Measurements from ENCODE around the gene RRAD.
A peak's percentile ranks its signal among the peaks of the same experiment; 100 is the strongest.

The RRAD gene

DNA sequence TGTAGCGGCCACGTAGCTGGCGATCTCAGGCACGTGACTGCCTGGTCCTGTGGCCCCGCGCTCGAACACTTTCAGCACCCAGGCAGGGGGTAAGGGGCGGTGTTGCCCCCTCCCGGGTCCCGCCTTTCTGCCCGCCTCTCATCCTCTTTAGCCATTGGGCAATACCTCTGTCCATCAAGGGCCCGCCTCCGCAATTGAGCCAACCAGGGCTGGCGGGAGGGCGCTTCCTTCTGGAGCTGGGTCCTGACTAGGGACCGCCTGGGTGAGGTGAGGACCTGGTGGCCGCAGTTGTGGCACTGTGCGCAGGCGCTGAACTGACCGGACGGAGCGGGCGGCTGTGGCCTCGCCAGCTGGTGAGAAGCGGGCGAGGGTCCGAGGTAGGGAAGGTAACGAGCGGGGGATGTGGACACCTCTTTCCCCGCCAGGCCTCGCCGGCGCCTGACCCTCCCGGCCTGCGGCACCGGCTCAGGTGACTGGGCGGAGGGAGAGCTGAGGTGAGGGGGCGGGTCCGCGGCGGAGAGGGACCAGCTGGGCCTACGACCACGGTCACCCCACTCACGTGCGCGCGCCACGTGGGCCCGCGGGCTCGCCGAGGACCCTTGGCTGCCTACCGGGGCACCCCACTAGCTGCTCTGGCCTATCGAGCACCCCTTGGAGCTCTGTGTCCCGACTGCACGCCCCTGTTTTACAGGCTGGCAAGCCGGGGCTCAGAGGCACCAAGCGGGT is 44.9 kb downstream of the RRAD start, which contains the start of gene PDP2:
PDP2 (plus strand) TSS at position 228 of the 726 bp plus-strand sequence. CDS start 3,770 bp downstream, outside the sequence.
- DNase-seq: peak; percentile 40 to 97 (median 91)

DNA sequence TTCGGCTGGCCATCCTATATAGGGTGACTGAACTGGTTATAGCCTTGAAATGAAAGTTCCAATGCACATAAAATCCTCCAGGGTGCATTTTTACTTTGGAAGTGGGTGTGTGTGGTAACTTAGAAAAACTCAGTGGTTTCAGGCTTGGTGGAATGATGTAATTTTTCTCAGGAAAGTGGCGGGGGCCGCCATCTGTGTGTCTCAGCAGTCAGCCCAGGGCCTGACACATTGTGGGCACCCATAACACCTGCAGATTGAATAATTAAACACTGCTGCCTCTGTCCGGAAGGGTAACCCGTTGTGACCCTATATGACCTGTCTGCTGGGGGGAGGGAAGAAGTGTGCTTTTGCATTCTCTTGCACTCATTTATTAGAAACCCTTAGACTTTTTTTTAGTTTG is 47.3 kb downstream of the RRAD start:
- DNase-seq: no peak

DNA sequence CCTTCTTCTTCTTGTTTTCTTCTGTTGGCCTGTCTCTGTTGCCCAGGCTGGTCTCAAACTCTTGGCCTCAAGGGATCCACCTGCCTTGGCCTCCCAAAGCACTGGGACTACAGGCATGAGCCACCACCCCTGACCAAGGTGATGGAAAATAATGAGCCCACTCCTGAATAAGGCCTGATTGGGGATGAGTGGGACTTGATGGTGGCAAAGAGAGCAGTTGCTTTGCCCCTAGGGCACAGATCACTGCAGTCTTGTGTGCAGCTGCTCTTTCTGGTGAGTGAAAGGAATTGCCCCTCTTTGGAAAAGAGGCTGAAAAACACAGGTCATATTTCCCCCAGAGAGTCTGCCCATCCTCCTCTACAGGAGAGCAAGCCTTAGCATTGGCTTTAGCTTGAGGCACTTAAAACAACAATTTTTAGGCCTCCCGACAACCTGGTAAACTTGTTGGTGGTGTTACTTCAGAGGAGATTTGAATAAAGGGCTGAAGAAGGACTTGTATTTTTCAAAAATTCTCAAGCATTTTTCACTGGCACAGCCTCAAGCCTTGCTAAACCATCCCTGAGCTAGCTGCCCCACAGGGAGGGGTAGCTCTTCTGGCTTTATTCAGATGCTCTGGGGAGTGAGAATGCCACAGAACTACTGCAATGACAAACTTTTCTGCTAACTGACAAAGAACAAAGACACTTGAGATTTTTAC is 51.1 kb downstream of the RRAD start:
- DNase-seq: no peak

DNA sequence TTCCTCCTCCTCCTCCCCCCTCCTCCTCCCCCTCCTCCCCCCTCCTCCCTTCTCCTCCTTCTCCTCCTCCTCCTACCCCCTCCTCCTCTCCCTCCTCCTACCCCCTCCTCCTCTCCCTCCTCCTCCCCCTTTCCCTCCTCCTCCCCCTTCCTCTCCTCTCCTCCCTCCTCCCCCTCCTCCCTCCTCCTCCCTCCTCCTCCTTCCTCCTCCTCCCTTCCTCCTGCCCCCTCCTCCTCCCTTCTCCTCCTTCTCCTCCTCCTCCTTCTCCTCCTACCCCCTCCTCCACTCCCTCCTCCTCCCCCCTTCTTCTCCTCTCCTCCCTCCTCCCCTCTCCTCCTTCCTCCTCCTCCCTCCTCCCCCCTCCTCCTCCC is 51.7 kb downstream of the RRAD start:
- no peak for DNase-seq

DNA sequence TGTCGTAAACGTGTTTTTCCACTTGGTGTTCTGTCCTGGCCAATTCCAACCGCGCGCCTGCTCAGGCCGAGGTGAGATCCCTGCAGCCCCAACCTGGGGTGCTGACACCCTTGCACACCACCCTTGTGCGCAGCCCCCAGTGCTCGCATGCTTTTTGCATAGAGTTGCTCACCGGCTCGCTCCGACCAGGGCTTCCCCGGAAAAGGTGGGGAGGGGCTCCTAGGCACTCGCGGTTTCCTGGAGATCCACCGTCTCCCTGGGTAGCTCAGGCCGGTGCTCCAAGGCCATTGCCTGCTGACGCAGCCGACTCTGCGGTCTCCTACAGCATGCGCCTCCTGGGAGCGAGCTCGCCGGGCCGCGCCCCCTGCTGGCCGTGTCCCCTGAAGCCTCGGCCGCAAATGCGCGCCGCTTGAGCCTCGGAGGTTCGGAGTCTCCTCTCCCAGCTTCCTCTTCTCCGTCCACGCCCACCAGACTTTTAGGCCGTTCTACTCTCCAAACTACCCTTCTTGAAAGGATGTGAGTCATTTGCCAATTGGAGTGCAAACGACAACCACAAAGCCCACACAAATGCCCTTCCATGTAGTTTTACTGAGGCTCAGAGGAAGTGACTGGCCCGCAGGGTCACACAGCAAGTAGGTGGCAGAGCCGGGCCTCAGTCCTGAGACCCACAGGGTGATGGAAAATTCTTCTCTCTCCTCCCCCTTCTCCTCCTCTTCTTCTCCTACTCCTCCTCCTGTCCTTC is 52.2 kb downstream of the RRAD start:
- DNase-seq: peak in 13 of 14 donors; percentile 43 to 84 (median 73)

DNA sequence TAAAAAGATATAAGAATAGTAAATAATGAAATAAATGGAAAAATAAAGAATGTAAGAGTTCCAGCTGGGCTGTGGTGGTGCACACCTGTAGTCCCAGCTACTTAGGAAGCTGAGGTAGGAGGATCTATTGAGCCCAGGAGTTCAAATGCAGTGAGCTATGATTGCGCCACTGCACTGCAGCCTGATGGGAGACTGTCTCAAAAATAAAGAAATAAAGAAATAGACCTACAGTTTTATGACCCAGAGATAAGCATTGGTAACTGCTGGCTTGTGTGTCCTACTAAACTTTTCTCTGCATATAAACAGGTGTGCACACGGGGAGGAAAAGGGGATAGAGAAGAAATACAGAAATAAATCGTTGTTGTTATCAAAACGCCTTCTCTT is 52.8 kb downstream of the RRAD start:
- no peak for DNase-seq

DNA sequence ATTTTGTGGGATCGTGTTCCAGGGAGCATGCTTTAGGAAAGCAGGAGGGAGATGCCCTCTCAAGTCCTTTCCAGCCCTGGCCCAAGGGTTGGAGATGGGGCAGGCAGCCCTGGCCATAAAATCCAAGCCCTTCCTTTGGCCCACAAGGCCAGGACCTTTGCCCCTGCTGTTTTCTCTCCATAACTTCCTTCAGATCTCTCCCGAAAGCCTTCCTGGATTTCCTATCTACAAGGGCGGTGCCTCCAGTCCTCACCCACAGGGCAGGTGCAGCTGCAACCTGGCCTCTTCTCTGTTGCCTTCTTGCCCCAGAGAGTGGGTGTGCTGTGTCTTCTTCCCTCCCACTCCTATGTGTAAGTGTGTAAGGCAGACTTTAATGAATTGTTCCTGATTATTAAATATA is 53.5 kb downstream of the RRAD start:
- no peak for DNase-seq
